H9 (cell line): Measurements from ENCODE around the gene MYL9. TPM values are rescaled to one million over a fixed set of nuclear protein-coding genes. Genes with fewer than 3 reads are reported as not detected.

Source experiments
- DNase-seq: peaks from one replicate; pipeline ENCODE4 v3.0.0-alpha.2; 2017
- H2AFZ ChIP-seq: one replicate; pipeline ENCODE4 v1.6.1; 2013; ENCODE audit warnings: mild to moderate bottlenecking, low read length, control low read depth, moderate library complexity
- H2AK5ac ChIP-seq: 2 replicates; pipeline ENCODE4 v1.6.1; 2013; ENCODE audit warnings: low read length, control low read depth, mixed read lengths; ENCODE audit not compliant: insufficient read length
- H2BK120ac ChIP-seq: one replicate; pipeline ENCODE4 v1.6.1; 2013; ENCODE audit warnings: low read depth, mild to moderate bottlenecking, low read length, control low read depth, inconsistent platforms; ENCODE audit not compliant: poor library complexity, severe bottlenecking
- H2BK12ac ChIP-seq: 2 replicates; pipeline ENCODE4 v1.6.1; 2013; ENCODE audit warnings: low read length, control low read depth, mixed read lengths, low read depth; ENCODE audit not compliant: insufficient read length
- H2BK15ac ChIP-seq: 2 replicates; pipeline ENCODE4 v1.6.1; 2013; ENCODE audit warnings: low read depth, low read length, control low read depth
- H2BK20ac ChIP-seq: one replicate; pipeline ENCODE4 v1.6.1; 2013; ENCODE audit warnings: low read depth, mild to moderate bottlenecking, low read length, control low read depth, inconsistent platforms; ENCODE audit not compliant: poor library complexity, severe bottlenecking
- H2BK5ac ChIP-seq: 2 replicates; pipeline ENCODE4 v1.6.1; 2013; ENCODE audit warnings: low read length, control low read depth, mixed read lengths; ENCODE audit not compliant: insufficient read length
- H3K14ac ChIP-seq: 2 replicates; pipeline ENCODE4 v1.6.1; 2013; ENCODE audit warnings: low read length, control low read depth; ENCODE audit not compliant: insufficient read depth
- H3K18ac ChIP-seq: 2 replicates; pipeline ENCODE4 v1.6.1; 2013; ENCODE audit warnings: low read depth, mild to moderate bottlenecking, mixed read lengths, low read length, control low read depth; ENCODE audit not compliant: insufficient read length
- H3K23ac ChIP-seq: 2 replicates; pipeline ENCODE4 v1.6.1; 2013; ENCODE audit warnings: low read length, control low read depth, mixed read lengths, low read depth; ENCODE audit not compliant: insufficient read length
- H3K23me2 ChIP-seq: 2 replicates; pipeline ENCODE4 v1.6.1; 2013; ENCODE audit warnings: low read depth, mild to moderate bottlenecking, mixed read lengths, low read length, control low read depth; ENCODE audit not compliant: insufficient read length, poor library complexity, severe bottlenecking
- H3K27ac ChIP-seq: 2 replicates; pipeline ENCODE4 v1.5.1; 2013; ENCODE audit warnings: low read length, control low read depth, mixed read lengths, low read depth; ENCODE audit not compliant: insufficient read length
- H3K27me3 ChIP-seq: 2 replicates; pipeline ENCODE4 v1.6.1; 2013; ENCODE audit warnings: low read length, control low read depth, inconsistent platforms; ENCODE audit not compliant: insufficient read depth
- H3K4ac ChIP-seq: 2 replicates; pipeline ENCODE4 v1.6.1; 2013; ENCODE audit warnings: low read depth, mild to moderate bottlenecking, control low read depth, inconsistent platforms, low read length, moderate library complexity
- H3K4me1 ChIP-seq: 2 replicates; pipeline ENCODE4 v1.6.1; 2013; ENCODE audit warnings: low read length, control low read depth, inconsistent platforms; ENCODE audit not compliant: insufficient read depth
- H3K4me2 ChIP-seq: 2 replicates; pipeline ENCODE4 v1.6.1; 2013; ENCODE audit warnings: low read length, control low read depth, mixed read lengths; ENCODE audit not compliant: insufficient read length, insufficient read depth
- H3K56ac ChIP-seq: 2 replicates; pipeline ENCODE4 v1.6.1; 2013; ENCODE audit warnings: low read depth, mild to moderate bottlenecking, mixed read lengths, low read length, control low read depth; ENCODE audit not compliant: insufficient read length
- H3K79me1 ChIP-seq: 2 replicates; pipeline ENCODE4 v1.6.1; 2013; ENCODE audit warnings: low read depth, mild to moderate bottlenecking, moderate library complexity, low read length, control low read depth, inconsistent platforms; ENCODE audit not compliant: insufficient read depth, poor library complexity, severe bottlenecking
- H3K79me2 ChIP-seq: 2 replicates; pipeline ENCODE4 v1.6.1; 2013; ENCODE audit warnings: low read length, control low read depth, inconsistent platforms; ENCODE audit not compliant: insufficient read depth
- H3K9ac ChIP-seq: 2 replicates; pipeline ENCODE4 v1.6.1; 2013; ENCODE audit warnings: low read length, control low read depth, mixed read lengths; ENCODE audit not compliant: insufficient read length; ENCODE audit errors: extremely low read depth
- H3K9me3 ChIP-seq: one replicate; pipeline ENCODE4 v1.6.1; 2013; ENCODE audit warnings: low read depth, low read length, inconsistent platforms; ENCODE audit not compliant: control insufficient read depth
- H3T11ph ChIP-seq: one replicate; pipeline ENCODE4 v1.6.1; 2013; ENCODE audit warnings: mild to moderate bottlenecking, low read length, control low read depth, inconsistent platforms
- H4K20me1 ChIP-seq: one replicate; pipeline ENCODE4 v1.6.1; 2013; ENCODE audit not compliant: control insufficient read depth, insufficient read length, insufficient read depth
- H4K5ac ChIP-seq: 2 replicates; pipeline ENCODE4 v1.6.1; 2013; ENCODE audit warnings: low read depth, mild to moderate bottlenecking, mixed read lengths, low read length, control low read depth; ENCODE audit not compliant: insufficient read length
- H4K8ac ChIP-seq: replicated peaks from 2 replicates; pipeline ENCODE4 v1.6.1; 2013; ENCODE audit warnings: low read length, control low read depth, mixed read lengths, low read depth; ENCODE audit not compliant: insufficient read length
- H4K91ac ChIP-seq: 2 replicates; pipeline ENCODE4 v1.6.1; 2013; ENCODE audit warnings: low read depth, mild to moderate bottlenecking, moderate library complexity, mixed read lengths, low read length, control low read depth; ENCODE audit not compliant: insufficient read length
- H3K27ac Mint-ChIP-seq, 3 experiments: 2 replicates in 2 of 3; 3 replicates in 1 of 3; pipeline ENCODE4 v1.8.0; 2020 to 2021; ENCODE audit warnings: mixed read lengths in 3 of 3, mild to moderate bottlenecking in 1 of 3, moderate library complexity in 1 of 3
- H3K27me3 Mint-ChIP-seq: 2 replicates; pipeline ENCODE4 v1.8.0; 2021; ENCODE audit warnings: low read depth, mild to moderate bottlenecking, moderate library complexity, mixed read lengths
- H3K36me3 Mint-ChIP-seq, 3 experiments: 2 replicates in 2 of 3; 3 replicates in 1 of 3; pipeline ENCODE4 v1.8.0; 2020 to 2021; ENCODE audit warnings: low read depth in 3 of 3, mixed read lengths in 3 of 3; ENCODE audit not compliant: insufficient read depth in 1 of 3
- H3K4me1 Mint-ChIP-seq, 2 experiments: 2 replicates each; pipeline ENCODE4 v1.8.0; 2020; ENCODE audit warnings: mixed read lengths in 2 of 2
- H3K4me3 Mint-ChIP-seq, 2 experiments: 2 replicates in 1 of 2; 3 replicates in 1 of 2; pipeline ENCODE4 v1.8.0; 2020 to 2021; ENCODE audit warnings: mild to moderate bottlenecking in 2 of 2, mixed read lengths in 2 of 2, moderate library complexity in 1 of 2
- H3K9me3 Mint-ChIP-seq, 2 experiments: 2 replicates in 1 of 2; 3 replicates in 1 of 2; pipeline ENCODE4 v1.8.0; 2020; ENCODE audit warnings: mild to moderate bottlenecking in 2 of 2, mixed read lengths in 2 of 2, moderate library complexity in 1 of 2
- CTCF ChIP-seq: fragments of 200-600 bp; sonication (generic); conservative IDR thresholded peaks from 3 replicates; pipeline ENCODE4 v1.8.0; 2021; ENCODE audit warnings: antibody characterized with exemption, mild to moderate bottlenecking
- WGBS: extraction: QIAGEN DNeasy Blood & Tissue Kit; methylation state at CpG from one replicate; pipeline ENCODE4 v1.1.7; 2013; ENCODE audit warnings: missing lambda C conversion rate, low lambda C conversion rate, mixed read lengths; ENCODE audit not compliant: insufficient read length; ENCODE audit errors: extremely low coverage; 5-methylcytosine and 5-hydroxymethylcytosine counted together
- total RNA-seq: library from RNA; stranded (reverse); gene quantifications from 2 replicates; pipeline ENCODE4 v1.2.1, GENCODE V29; 2021

The MYL9 gene
- total RNA-seq, 1 experiment from 2014 or later = 218 TPM

GRCh38 chr20:36591281-36591680 lies 50.0 kb downstream of the MYL9 start:
- DNase-seq = no peak
- no peak overlapping the region for H3K4ac ChIP-seq
- H3K56ac ChIP-seq = no peak overlapping the region
- H2AK5ac ChIP-seq = no peak overlapping the region
- no CpG with 5 or more reads among the region's 5 CpGs for WGBS
- H3K9ac ChIP-seq = no peak overlapping the region
- no peak overlapping the region for H2BK120ac ChIP-seq
- no peak overlapping the region for H3K14ac ChIP-seq
- no peaks in the 10 kb centered on the region for H4K20me1 ChIP-seq
- Mint-ChIP-seq H3K9me3 (no peaks in the 10 kb centered on the region; a peak in 1 of 5 replicates), H3K27me3 (no peaks in the 10 kb centered on the region), H3K27ac (peak overlapping the region in 2 of 3 experiments; percentile 81 to 93; a peak in 3 of 7 replicates), H3K4me1 (peaks cover 32 to 44% of the 10 kb centered on the region in 2 experiments), H3K36me3 (peaks cover 48 to 57% (median 51%) of the 10 kb centered on the region in 3 experiments), H3K4me3 (no peak overlapping the region)
- no peak overlapping the region for H3K27ac ChIP-seq
- H3K79me2 ChIP-seq = no peaks in the 10 kb centered on the region
- peaks cover 5% of the 10 kb centered on the region for H3K4me1 ChIP-seq
- TF ChIP-seq CTCF = no peak
- no peak overlapping the region for H2BK15ac ChIP-seq
- H4K5ac ChIP-seq = no peak overlapping the region
- no peak overlapping the region for H2AFZ ChIP-seq
- H4K8ac ChIP-seq = no peak overlapping the region
- no peak overlapping the region for H2BK12ac ChIP-seq
- no peak overlapping the region for H2BK5ac ChIP-seq
- no peak overlapping the region for H3T11ph ChIP-seq
- no peak overlapping the region for H3K18ac ChIP-seq
- no peak overlapping the region for H3K23ac ChIP-seq
- H3K27me3 ChIP-seq = no peaks in the 10 kb centered on the region
- H2BK20ac ChIP-seq = no peak overlapping the region
- no peak overlapping the region for H4K91ac ChIP-seq
- H3K4me2 ChIP-seq = no peak overlapping the region
- H3K9me3 ChIP-seq = no peaks in the 10 kb centered on the region
- no peaks in the 10 kb centered on the region for H3K23me2 ChIP-seq
- no peaks in the 10 kb centered on the region for H3K79me1 ChIP-seq
